Measurements from ENCODE around the gene APLP2.
"Not testable (repeated sequence)": the region's sequence is repeated elsewhere in the genome, so short reads cannot be mapped to it uniquely, and the experiment has no call there.

Gene APLP2

GRCh38 chr11:130178441-130179339 is 109.0 kb downstream of the APLP2 start:
- DNase-seq = no peak

GRCh38 chr11:130179396-130180306 is 110.0 kb downstream of the APLP2 start:
- DNase-seq = no peak

GRCh38 chr11:130180491-130180890 is 110.8 kb downstream of the APLP2 start:
- DNase-seq = no peak

- DNase-seq = no peak
Measured at GRCh38 chr11:130180896-130181294, 111.2 kb downstream of the APLP2 start.

- DNase-seq = no peak
Measured at GRCh38 chr11:130181295-130182272, 111.9 kb downstream of the APLP2 start.

GRCh38 chr11:130183878-130184610 is 114.3 kb downstream of the APLP2 start:
- DNase-seq = no peak

- no peak for DNase-seq
Measured at GRCh38 chr11:130187096-130187495, 117.4 kb downstream of the APLP2 start.

GRCh38 chr11:130188047-130188446 is 118.4 kb downstream of the APLP2 start:
- DNase-seq = no peak

GRCh38 chr11:130188585-130189347 is 119.1 kb downstream of the APLP2 start:
- no peak for DNase-seq

GRCh38 chr11:130189492-130190210 is 120.0 kb downstream of the APLP2 start:
- no peak for DNase-seq

- no peak for DNase-seq
Measured at GRCh38 chr11:130190371-130190881, 120.7 kb downstream of the APLP2 start.

GRCh38 chr11:130191896-130192295 is 122.2 kb downstream of the APLP2 start:
- DNase-seq = no peak

- no peak for DNase-seq
Measured at GRCh38 chr11:130192845-130193267, 123.2 kb downstream of the APLP2 start.

GRCh38 chr11:130193551-130193950 is 123.9 kb downstream of the APLP2 start:
- not testable (repeated sequence) for DNase-seq
